AG04450 (cell line): ENCODE results near the gene NOG. TPM values are rescaled to one million over a fixed set of nuclear protein-coding genes. Genes with fewer than 3 reads are reported as not detected.

Experiments
- CTCF ChIA-PET: fragments of 300-600, 350-600 bp; formaldehyde crosslinking; extraction: SDS; loops from one replicate; lab custom pipeline; 2022; ENCODE audit warnings: antibody characterized with exemption, inconsistent platforms; lab: Charles Lee
- POLR2A ChIA-PET: fragments of 350-600 bp; formaldehyde crosslinking; extraction: SDS; loops from one replicate; lab custom pipeline; 2021; ENCODE audit warnings: antibody characterized with exemption, inconsistent platforms; lab: Yijun Ruan, JAX
- DNase-seq: peaks from one replicate; pipeline ENCODE4 v3.0.0-alpha.2; 2011; ENCODE audit warnings: low read depth, low spot score
- H3K27ac ChIP-seq: one replicate; pipeline ENCODE4 v1.5.1; 2012; ENCODE audit warnings: low read depth, low read length, control low read depth
- H3K27me3 ChIP-seq: one replicate; pipeline ENCODE4 v1.6.0; 2012; ENCODE audit warnings: low read length; ENCODE audit not compliant: control insufficient read depth, insufficient read depth
- H3K4me3 ChIP-seq: 2 replicates; pipeline ENCODE4 v1.5.1; 2011; ENCODE audit warnings: mild to moderate bottlenecking, low read depth, low read length, control low read depth
- H3K9me3 ChIP-seq: 2 replicates; pipeline ENCODE4 v1.5.1; 2012; ENCODE audit warnings: low read length; ENCODE audit not compliant: control insufficient read depth, insufficient read depth
- CTCF ChIP-seq: IDR thresholded peaks from 2 replicates; pipeline ENCODE4 v1.5.1; 2011; ENCODE audit warnings: low read depth, low read length, control low read depth, inconsistent platforms
- polyA plus RNA-seq: library from polyadenylated mRNA; depleted of rRNA; stranded (reverse); fragments of >200 nt; gene quantifications from 2 replicates; pipeline ENCODE4 v1.2.3, GENCODE V29; 2011

Gene NOG
- polyA plus RNA-seq, 1 experiment: 0.64 TPM

DNA sequence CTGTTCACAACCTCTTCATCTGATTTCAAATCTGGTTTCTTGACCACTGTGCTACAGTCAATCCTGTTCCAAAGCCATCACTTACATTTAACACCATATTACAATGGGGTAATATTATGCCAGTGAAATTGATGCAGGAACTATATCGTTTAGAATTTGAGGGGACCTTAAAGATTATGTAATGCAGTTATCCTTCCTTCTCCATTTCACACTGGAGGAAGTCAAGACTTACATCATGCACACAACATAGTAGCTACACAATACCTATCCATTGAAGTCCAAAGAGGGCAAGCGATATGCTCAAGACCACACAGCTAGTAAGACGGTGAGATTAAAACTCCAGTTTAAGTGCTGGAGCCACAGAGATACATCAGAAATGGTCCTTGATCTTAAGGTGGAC, 16.8 kb downstream of the NOG start:
- POLR2A ChIA-PET: no interaction called here
- H3K4me3 ChIP-seq: no peak overlapping the region
- no peaks in the 10 kb centered on the region for H3K9me3 ChIP-seq
- DNase-seq: no peak
- peaks cover 4% of the 10 kb centered on the region for H3K27me3 ChIP-seq
- CTCF ChIA-PET: no interaction called here
- H3K27ac ChIP-seq: no peak overlapping the region
- no peak for TF ChIP-seq CTCF

DNA sequence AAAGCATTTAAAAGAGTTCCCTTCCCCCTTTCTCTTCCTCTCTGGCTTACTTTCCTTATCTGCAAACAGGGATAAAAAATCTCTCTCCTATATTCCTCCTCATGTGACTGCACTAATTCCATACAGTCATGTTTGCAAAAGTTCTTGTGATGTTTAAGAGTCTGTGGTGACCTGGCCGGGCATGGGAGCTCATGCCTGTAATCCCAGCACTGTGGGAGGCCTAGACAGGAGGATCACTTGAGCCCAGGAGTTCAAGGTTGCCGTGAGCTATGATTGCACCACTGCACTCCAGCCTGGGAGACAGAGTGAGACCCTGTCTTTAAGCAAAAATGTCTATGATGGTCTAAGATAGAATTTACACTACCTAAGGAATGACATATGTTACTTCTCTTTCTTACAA, 19.6 kb downstream of the NOG start:
- no peak overlapping the region for H3K4me3 ChIP-seq
- H3K9me3 ChIP-seq: no peaks in the 10 kb centered on the region
- no peak overlapping the region for H3K27ac ChIP-seq
- no peak for TF ChIP-seq CTCF
- H3K27me3 ChIP-seq: peaks cover 4% of the 10 kb centered on the region
- ChIA-PET POLR2A (no interaction called here), CTCF (interaction anchor here (0.9 kb wide), 1 partner anchor 102 kb away, joined by 5 read pairs; no protein-coding TSS in a partner anchor)
- no peak for DNase-seq

GRCh38 chr17:56614522-56614921, 21.0 kb downstream of the NOG start:
- Histone ChIP-seq H3K4me3 (no peak overlapping the region), H3K27ac (no peak overlapping the region), H3K27me3 (peaks cover 4% of the 10 kb centered on the region), H3K9me3 (no peaks in the 10 kb centered on the region)
- ChIA-PET CTCF (no interaction called here), POLR2A (no interaction called here)
- DNase-seq: no peak
- TF ChIP-seq CTCF: no peak

GRCh38 chr17:56616239-56616638, 22.7 kb downstream of the NOG start:
- POLR2A ChIA-PET: no interaction called here
- H3K27me3 ChIP-seq: peaks cover 4% of the 10 kb centered on the region
- H3K9me3 ChIP-seq: no peaks in the 10 kb centered on the region
- no peak overlapping the region for H3K27ac ChIP-seq
- no peak overlapping the region for H3K4me3 ChIP-seq
- no peak for DNase-seq
- TF ChIP-seq CTCF: no peak
- CTCF ChIA-PET: no interaction called here

GRCh38 chr17:56623383-56623782, 29.9 kb downstream of the NOG start:
- Histone ChIP-seq H3K4me3 (no peak overlapping the region), H3K9me3 (no peaks in the 10 kb centered on the region), H3K27ac (no peak overlapping the region), H3K27me3 (no peaks in the 10 kb centered on the region)
- ChIA-PET POLR2A (no interaction called here), CTCF (interaction anchor here (0.9 kb wide), 1 partner anchor 92 kb away, joined by 3 read pairs; no protein-coding TSS in a partner anchor)
- TF ChIP-seq CTCF: no peak
- no peak for DNase-seq
